HG03558 (cell line): Measurements from ENCODE around the gene LENG1.

Experiments used
- ATAC-seq: cut with Tn5 transposase; IDR thresholded peaks from one replicate; pipeline ENCODE4 v1.9.1; 2021; ENCODE audit warnings: moderate number of reproducible peaks; ENCODE audit not compliant: unreplicated experiment; ENCODE audit errors: extremely low read depth

Gene LENG1

GRCh38 chr19:54168174-54168917 is 8.8 kb upstream of the LENG1 start:
- no peak for ATAC-seq

DNA sequence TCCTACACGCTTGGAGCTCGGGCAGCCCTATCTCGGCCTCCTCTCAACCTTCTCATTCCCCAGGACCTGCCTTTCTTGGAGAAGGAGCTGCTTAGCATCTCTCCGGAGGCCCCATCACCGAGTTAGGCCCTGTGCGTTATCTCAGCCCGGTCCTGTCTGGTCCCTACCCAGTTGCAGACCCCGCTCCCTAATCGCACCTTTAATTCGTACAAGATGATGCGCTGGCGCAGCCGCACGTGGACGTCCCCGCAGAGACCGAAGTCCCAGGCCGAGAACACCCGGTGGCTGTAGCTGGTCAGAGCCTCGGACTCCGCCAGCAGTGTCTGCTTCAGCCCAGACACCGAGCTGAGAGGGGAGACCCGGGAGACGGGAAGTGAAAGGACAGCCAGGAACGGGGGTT is 5.7 kb upstream of the LENG1 start:
- ATAC-seq = no peak

GRCh38 chr19:54164369-54165068 is 5.0 kb upstream of the LENG1 start:
- no peak for ATAC-seq

- ATAC-seq = no peak
These were observed 3.4 kb upstream of the LENG1 start for GRCh38 chr19:54162884-54163283.

- ATAC-seq = no peak
These were observed 2.8 kb upstream of the LENG1 start for GRCh38 chr19:54162241-54162805.

GRCh38 chr19:54160854-54161253 is 1.3 kb upstream of the LENG1 start:
- no peak for ATAC-seq

GRCh38 chr19:54160182-54160811 is 776 bp upstream of the LENG1 start:
- ATAC-seq = no peak

DNA sequence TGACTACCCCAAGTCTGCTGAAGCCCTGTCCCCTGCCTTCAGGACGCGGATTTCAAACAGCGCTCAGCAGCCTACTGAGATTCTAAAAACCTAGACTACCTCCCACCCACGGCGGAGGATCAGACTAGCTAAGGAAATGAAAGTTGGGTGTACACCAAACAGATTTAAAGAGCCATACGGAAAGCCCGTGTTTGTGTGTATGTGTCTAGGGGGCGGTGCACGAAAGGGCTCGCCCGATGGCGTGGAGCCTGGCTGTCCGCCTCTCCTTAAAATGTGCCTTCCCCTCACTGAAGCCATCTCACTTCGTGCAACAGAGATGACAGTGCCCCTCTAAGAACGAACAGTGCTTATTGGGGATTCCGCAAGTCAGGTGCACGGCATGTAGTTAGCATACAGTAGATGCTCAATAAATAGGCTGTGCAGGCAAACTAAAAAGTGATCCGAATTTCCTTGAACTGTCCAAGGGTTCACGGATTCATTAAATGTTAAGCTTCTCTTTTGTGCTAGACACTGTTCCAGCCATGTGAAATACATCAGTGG is 639 bp downstream of the LENG1 start:
- ATAC-seq = no peak

- ATAC-seq = no peak
These were observed 2.6 kb downstream of the LENG1 start for GRCh38 chr19:54156953-54157352.

DNA sequence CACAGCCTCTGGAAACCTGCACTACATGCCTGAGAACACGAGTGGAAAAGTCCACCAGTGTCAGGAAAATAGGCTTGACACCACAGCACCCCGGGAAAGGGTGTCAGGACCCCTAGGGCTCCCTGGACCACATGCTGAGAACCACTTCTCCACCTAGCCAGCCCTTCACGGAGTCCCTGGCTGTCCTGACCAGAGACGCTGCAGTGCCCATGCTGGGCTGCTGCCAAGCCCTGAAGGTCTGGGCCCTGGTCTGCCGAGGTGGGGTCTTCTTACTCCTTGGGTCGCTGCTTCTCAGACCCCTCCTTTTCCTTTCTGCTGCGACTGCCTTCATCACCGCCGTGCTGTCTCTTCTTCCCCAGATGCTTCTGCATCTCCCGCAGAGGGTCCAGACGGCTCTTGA is 3.0 kb downstream of the LENG1 start:
- no peak for ATAC-seq

- no peak for ATAC-seq
These were observed 3.8 kb downstream of the LENG1 start for GRCh38 chr19:54155694-54156093.

DNA sequence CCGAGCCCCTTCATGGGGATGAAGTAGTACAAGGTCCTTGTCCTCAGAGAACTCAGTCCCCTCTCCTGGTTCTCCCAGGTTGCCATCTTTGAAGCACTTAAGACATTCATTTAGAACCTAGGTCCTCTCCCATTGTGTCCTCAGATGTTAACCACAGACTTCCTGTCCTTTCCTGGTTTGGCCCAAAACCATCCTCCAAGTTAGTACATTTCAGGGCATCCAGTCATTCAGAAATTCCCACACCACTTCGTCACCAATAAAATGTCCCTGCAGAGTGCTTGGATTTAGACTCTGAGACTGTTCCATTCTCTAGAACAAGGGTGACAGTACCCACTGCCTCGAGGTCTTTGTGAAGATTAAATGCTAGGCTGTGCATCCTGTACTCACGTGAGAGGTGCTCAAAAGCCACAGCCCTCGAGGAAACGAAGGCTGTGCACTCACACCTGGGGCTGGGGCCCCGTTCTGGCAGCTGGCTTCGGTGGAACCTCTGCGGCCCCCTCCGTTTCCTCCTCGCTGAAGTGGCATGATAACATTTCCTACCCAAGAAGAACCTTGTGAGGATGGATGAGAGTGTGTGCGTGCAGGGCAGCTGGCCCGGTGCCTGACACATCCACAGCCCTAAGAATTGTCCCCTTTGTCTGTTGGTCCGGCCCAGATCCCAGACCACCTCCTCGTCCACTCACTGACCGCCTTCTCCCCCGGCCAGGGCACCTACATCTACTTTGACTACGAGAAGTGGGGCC is 4.7 kb downstream of the LENG1 start:
- no peak for ATAC-seq

DNA sequence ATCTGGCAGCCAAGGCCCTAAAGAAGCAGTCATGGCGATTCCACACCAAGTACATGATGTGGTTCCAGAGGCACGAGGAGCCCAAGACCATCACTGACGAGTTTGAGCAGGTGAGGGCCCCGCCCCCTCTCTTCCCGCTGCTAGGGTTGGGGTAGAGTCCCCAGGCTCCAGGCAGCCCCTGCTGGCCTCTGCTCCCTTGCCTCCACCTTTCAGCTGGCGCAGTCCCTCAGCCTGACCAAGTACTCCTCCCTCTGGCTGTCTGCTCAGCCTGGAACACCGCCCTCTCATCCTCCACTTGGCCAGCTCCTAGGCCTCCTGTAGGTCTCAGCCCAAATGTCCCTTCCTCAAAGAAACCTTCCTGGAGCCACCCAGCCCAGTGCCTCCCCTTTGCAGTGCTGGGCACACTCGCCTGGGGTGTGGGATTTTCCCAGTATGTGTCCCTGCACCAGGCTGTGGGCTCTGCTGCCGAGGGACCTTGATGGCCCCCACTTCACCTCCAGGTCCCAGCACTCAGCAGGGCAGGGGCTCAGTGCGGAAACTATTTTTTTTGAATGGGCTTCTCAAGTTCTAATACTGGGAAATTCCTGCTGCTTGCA is 5.7 kb downstream of the LENG1 start:
- ATAC-seq = no peak

DNA sequence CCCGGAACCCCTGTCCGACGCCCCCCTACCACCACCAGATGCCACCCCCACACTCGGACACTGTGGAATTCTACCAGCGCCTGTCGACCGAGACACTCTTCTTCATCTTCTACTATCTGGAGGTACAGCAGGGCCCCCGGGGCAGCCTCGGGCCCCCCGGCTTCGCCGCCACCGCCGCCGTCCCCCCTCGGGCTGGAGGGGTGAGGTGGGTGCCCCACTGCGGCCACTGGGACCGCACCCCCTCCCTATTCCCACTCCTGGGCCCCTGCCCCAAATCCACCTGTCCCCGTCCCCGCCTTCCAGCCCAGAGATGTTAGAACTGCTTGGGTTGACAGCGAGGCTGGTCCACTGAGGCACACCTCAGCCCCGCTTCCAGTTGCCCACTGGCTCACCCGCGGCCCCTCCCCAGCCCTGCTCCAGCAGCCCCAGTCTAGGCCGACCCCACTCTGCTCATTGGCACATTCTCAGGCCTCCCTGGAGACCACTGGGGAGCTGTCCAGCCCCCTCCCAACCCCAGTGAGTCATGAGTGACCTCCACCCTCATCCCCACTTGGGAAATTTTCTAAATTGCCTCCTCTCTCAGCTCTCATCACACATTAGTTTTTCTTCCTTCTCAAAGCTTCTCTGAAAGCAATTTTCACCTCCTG is 6.5 kb downstream of the LENG1 start:
- no peak for ATAC-seq

DNA sequence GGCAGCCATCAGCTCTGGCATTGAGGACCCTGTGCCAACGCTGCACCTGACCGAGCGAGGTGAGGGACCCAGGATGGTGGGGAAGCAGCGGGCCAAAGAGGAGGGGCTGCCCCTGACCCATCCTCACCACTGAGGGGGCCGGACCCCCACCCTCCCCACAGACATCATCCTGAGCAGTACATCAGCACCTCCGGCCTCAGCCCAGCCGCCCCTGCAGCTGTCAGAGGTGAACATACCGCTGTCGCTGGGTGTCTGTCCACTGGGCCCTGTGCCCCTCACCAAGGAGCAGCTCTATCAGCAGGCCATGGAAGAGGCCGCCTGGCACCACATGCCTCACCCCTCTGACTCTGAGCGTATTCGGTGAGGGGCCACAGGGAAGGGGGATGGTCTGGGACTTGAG is 7.3 kb downstream of the LENG1 start:
- no peak for ATAC-seq

- ATAC-seq = no peak
These were observed 8.0 kb downstream of the LENG1 start for GRCh38 chr19:54151362-54152035.

DNA sequence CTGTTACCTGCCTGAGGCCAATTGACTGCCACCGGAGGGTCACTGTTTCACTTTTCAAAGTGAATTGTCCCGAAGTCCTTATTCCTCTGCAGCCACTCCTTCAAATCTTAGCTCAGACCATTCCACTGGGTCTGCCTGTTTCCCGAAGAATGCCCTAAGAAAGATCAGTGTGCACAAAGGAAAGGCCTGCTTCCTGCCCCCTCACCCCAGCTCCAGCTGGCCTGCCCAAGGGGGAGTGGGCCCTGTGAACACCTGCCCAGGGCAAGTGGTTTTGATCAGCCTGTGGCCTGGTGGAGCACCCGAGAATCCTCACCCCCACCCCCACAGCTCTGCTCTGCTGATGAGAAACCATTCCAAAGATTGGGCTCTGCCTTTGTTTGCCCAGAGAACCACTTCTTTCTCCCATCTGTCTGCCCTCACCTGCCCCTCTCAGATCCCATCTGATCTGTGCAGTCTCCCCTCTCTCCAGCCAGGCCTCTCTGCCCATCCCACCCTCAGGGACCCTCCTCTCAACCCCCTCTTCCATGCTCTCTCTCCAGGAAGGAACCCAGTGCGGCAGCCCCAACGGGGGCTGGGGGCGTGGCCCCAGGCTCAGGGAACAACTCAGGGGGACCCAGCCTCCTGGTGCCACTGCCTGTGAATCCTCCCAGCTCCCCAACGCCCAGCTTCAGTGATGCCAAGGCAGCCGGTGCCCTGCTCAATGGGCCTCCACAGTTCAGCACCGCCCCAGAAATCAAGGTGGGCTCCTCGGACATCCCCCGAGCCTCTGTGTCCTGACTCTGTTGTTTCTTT is 10.3 kb downstream of the LENG1 start:
- no peak for ATAC-seq

DNA sequence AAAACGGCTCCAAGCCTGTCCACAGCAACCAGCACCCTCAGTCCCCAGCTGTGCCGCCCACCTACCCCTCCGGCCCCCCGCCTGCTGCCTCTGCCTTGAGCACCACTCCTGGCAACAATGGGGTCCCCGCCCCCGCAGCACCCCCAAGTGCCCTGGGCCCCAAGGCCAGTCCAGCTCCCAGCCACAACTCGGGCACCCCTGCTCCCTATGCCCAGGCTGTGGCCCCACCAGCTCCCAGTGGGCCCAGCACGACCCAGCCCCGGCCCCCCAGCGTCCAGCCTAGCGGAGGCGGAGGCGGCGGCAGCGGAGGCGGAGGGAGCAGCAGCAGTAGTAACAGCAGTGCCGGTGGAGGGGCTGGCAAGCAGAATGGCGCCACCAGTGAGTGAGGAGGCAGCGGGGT is 11.4 kb downstream of the LENG1 start:
- ATAC-seq = no peak
